COLO668 (cell line): Measurements from ENCODE around the gene LSAMP.

Experiments used
- DNase-seq: peaks from one replicate; lab custom pipeline; 2025; ENCODE audit not compliant: unreplicated experiment; lab: John Stamatoyannopoulos, UW

The LSAMP gene

GRCh38 chr3:116300226-116300625 is 145.1 kb downstream of the LSAMP start:
- no peak for DNase-seq

- no peak for DNase-seq
Measured at GRCh38 chr3:116299646-116300081, 145.6 kb downstream of the LSAMP start.

- DNase-seq = no peak
Measured at GRCh38 chr3:116298151-116298550, 147.1 kb downstream of the LSAMP start.

GRCh38 chr3:116291141-116291540 is 154.1 kb downstream of the LSAMP start:
- DNase-seq = no peak

GRCh38 chr3:116288485-116288884 is 156.8 kb downstream of the LSAMP start:
- no peak for DNase-seq

- no peak for DNase-seq
Measured at GRCh38 chr3:116285781-116286421, 159.4 kb downstream of the LSAMP start.

- DNase-seq = no peak
Measured at GRCh38 chr3:116281313-116282143, 163.8 kb downstream of the LSAMP start.

GRCh38 chr3:116280130-116280740 is 165.1 kb downstream of the LSAMP start:
- DNase-seq = no peak

GRCh38 chr3:116276675-116277074 is 168.6 kb downstream of the LSAMP start:
- no peak for DNase-seq

GRCh38 chr3:116270056-116270455 is 175.2 kb downstream of the LSAMP start:
- no peak for DNase-seq

GRCh38 chr3:116267116-116267515 is 178.2 kb downstream of the LSAMP start:
- DNase-seq = no peak

GRCh38 chr3:116265976-116266584 is 179.2 kb downstream of the LSAMP start:
- DNase-seq = no peak

GRCh38 chr3:116265320-116265695 is 180.0 kb downstream of the LSAMP start:
- no peak for DNase-seq

GRCh38 chr3:116264546-116265319 is 180.6 kb downstream of the LSAMP start:
- no peak for DNase-seq

GRCh38 chr3:116263842-116264545 is 181.3 kb downstream of the LSAMP start:
- no peak for DNase-seq

- DNase-seq = no peak
Measured at GRCh38 chr3:116260491-116260890, 184.8 kb downstream of the LSAMP start.

GRCh38 chr3:116259984-116260383 is 185.3 kb downstream of the LSAMP start:
- no peak for DNase-seq

- no peak for DNase-seq
Measured at GRCh38 chr3:116256843-116257485, 188.3 kb downstream of the LSAMP start.

GRCh38 chr3:116254541-116254940 is 190.7 kb downstream of the LSAMP start:
- no peak for DNase-seq

GRCh38 chr3:116253511-116253910 is 191.8 kb downstream of the LSAMP start:
- DNase-seq = no peak
